Gastrocnemius medialis (tissue), 4 donors: ENCODE results near the gene SDK2.

Experiments
- CTCF ChIP-seq, 5 experiments: fragments of 450-650 bp in 3 of 5; fragments of 200-600 bp in 2 of 5; sonication (generic) in 2 of 5; IDR thresholded peaks in 4 of 5; conservative IDR thresholded peaks in 1 of 5; 1 replicate in 4 of 5; 2 replicates in 1 of 5; pipeline ENCODE4 v1.5.1; 2016 to 2019; ENCODE audit warnings: antibody characterized with exemption in 5 of 5, mild to moderate bottlenecking in 3 of 5, moderate library complexity in 3 of 5
- POLR2A ChIP-seq, 2 donors: fragments of 450-650 bp; IDR thresholded peaks; one replicate each; pipeline ENCODE4 v1.6.1; 2017; ENCODE audit warnings: antibody characterized with exemption in 2 of 2, mild to moderate bottlenecking in 2 of 2, moderate library complexity in 2 of 2

- TF ChIP-seq CTCF (IDR thresholded peaks at IDR 0.05 in 4 of 5, conservative IDR thresholded peaks at IDR 0.05 in 1 of 5) (no peak), POLR2A (IDR thresholded peaks at IDR 0.05) (no peak)
Observed at GRCh38 chr17:73293031-73293430, 351.2 kb downstream of the SDK2 start.
